Right lobe of liver (tissue), 6 donors: Measurements from ENCODE around the gene ENOX1. TPM values are rescaled to one million over a fixed set of nuclear protein-coding genes. Genes with fewer than 3 reads are reported as not detected.

Source experiments
- ATAC-seq, 4 donors: fragments of 200-7000 bp; cut with Tn5 transposase; one replicate each; pipeline ENCODE4 v1.9.1; 2020; ENCODE audit warnings: mild to moderate bottlenecking in 4 of 4, moderate library complexity in 4 of 4
- DNase-seq, 3 donors: peaks; one replicate each; pipeline ENCODE4 v3.0.0-alpha.2; 2020
- H3K27ac ChIP-seq, 3 donors: fragments of 200-600 bp; one replicate each; pipeline ENCODE4 v1.8.0; 2022
- H3K27me3 ChIP-seq, 2 donors: fragments of 200-600 bp; one replicate each; pipeline ENCODE4 v1.8.0; 2022
- H3K36me3 ChIP-seq, 4 donors: fragments of 200-600 bp; sonication (generic) in 1 of 4; one replicate each; pipeline versions ENCODE4 v1.5.1 to v1.8.0; 2017 to 2022; ENCODE audit warnings: control low read depth in 1 of 4
- H3K4me1 ChIP-seq, 4 donors: fragments of 200-600 bp; sonication (generic) in 1 of 4; one replicate each; pipeline versions ENCODE4 v1.5.1 to v1.8.0; 2017 to 2022; ENCODE audit warnings: control low read depth in 1 of 4
- H3K4me3 ChIP-seq, 3 donors: fragments of 200-600 bp; one replicate each; pipeline ENCODE4 v1.8.0; 2022
- H3K9me3 ChIP-seq, 4 donors: fragments of 200-600 bp; sonication (generic) in 1 of 4; one replicate each; pipeline versions ENCODE4 v1.5.1 to v1.8.0; 2017 to 2022; ENCODE audit warnings: control low read depth in 1 of 4
- POLR2A ChIP-seq: fragments of 450-650 bp; IDR thresholded peaks from one replicate; pipeline ENCODE4 v1.6.1; 2017; ENCODE audit warnings: antibody characterized with exemption, mild to moderate bottlenecking
- WGBS: methylation state at CpG from one replicate; pipeline ENCODE4 v1.1.6; 2018; ENCODE audit warnings: low coverage, low lambda C conversion rate; ENCODE audit not compliant: insufficient coverage; ENCODE audit errors: missing lambda C conversion rate; 5-methylcytosine and 5-hydroxymethylcytosine counted together
- intact Hi-C, 2 donors: fragments of 100-400 bp; cut with DNase I; formaldehyde crosslinking; loops; one replicate each; pipeline versions ENCODE4 v1.11.2 to v1.14.1; 2022
- total RNA-seq, 6 experiments: library from RNA; depleted of rRNA in 2 of 6; stranded (reverse); fragments of >200 nt in 2 of 6; fragmentation: NEBNext Ultra II Directional in 3 of 6; extraction: Animal tissue kit (Norgen Biotek cat#: 25700) in 3 of 6; gene quantifications; one replicate each; pipeline versions ENCODE4 v1.1.0 to v1.2.4, GENCODE V29; 2016 to 2023
- TF ChIP-seq, protein P1 (sequence below), 4 donors: fragments of 200-600 bp in 3 of 4; fragments of 450-650 bp in 1 of 4; IDR thresholded peaks; one replicate each; pipeline versions ENCODE4 v1.5.1 to v1.8.0; 2016 to 2022; ENCODE audit warnings: antibody characterized with exemption in 4 of 4, mild to moderate bottlenecking in 2 of 4
- donor health status: DM: no; HTN: yes; CAD: no.
- donor health status: DM: no; HTN: no; CAD: no.
- donor health status: DM: no; HTN: no; CAD: no.
- donor health status: DM: no; HTN: yes; CAD: no.
- donor health status: DM: no; HTN: yes; CAD: no.

ENOX1 gene
- total RNA-seq, 6 experiments from 2014 or later, result 0.07 to 0.16 TPM; not detected in 4

- Histone ChIP-seq H3K4me3 (no peak overlapping the region), H3K27me3 (no peaks in the 10 kb centered on the region), H3K27ac (no peak overlapping the region), H3K9me3 (no peaks in the 10 kb centered on the region), H3K36me3 (no peaks in the 10 kb centered on the region), H3K4me1 (peaks cover 0 to 2% (median 0%) of the 10 kb centered on the region in 4 donors)
- DNase-seq (no peak), ATAC-seq (no peak)
- no peak for TF ChIP-seq POLR2A
- TF ChIP-seq, protein P1, sequence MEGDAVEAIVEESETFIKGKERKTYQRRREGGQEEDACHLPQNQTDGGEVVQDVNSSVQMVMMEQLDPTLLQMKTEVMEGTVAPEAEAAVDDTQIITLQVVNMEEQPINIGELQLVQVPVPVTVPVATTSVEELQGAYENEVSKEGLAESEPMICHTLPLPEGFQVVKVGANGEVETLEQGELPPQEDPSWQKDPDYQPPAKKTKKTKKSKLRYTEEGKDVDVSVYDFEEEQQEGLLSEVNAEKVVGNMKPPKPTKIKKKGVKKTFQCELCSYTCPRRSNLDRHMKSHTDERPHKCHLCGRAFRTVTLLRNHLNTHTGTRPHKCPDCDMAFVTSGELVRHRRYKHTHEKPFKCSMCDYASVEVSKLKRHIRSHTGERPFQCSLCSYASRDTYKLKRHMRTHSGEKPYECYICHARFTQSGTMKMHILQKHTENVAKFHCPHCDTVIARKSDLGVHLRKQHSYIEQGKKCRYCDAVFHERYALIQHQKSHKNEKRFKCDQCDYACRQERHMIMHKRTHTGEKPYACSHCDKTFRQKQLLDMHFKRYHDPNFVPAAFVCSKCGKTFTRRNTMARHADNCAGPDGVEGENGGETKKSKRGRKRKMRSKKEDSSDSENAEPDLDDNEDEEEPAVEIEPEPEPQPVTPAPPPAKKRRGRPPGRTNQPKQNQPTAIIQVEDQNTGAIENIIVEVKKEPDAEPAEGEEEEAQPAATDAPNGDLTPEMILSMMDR (IDR thresholded peaks at IDR 0.05), result no peak
- intact Hi-C loops, result no loop called here
- 79% methylated on average over 4 of the region's 4 CpGs for WGBS
Observed at GRCh38 chr13:43294412-43294811, 492.4 kb downstream of the ENOX1 start.

GRCh38 chr13:43293986-43294385, 492.8 kb downstream of the ENOX1 start:
- H3K27ac ChIP-seq, result no peak overlapping the region
- WGBS, result 75% methylated on average over 3 of the region's 3 CpGs
- DNase-seq, result no peak
- H3K9me3 ChIP-seq, result no peaks in the 10 kb centered on the region
- intact Hi-C loops, result no loop called here
- no peak overlapping the region for H3K4me3 ChIP-seq
- H3K36me3 ChIP-seq, result no peaks in the 10 kb centered on the region
- H3K4me1 ChIP-seq, result peaks cover 0 to 6% (median 0%) of the 10 kb centered on the region in 4 donors
- ATAC-seq, result no peak
- no peak for TF ChIP-seq POLR2A
- TF ChIP-seq, protein P1 (IDR thresholded peaks at IDR 0.05), result no peak
- no peaks in the 10 kb centered on the region for H3K27me3 ChIP-seq

DNA sequence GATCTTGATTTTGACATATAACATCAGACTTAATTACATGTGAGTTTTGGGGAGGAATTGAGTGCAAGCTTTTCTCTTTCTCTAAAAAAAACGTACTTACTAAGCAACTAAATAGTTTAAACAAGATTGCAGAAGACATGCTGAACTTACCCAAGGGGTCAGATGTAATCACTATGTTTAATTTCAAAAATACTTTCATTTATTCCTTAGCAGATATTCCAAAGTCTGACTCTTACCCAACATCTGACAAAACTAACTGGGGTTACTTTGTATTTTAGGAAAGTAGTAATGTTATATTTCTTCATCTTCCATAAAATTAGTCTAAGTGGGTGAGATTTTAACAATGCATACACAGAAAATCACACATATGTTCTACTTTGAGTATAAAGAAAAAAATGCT, 493.2 kb downstream of the ENOX1 start:
- DNase-seq, result no peak
- no peak overlapping the region for H3K27ac ChIP-seq
- H3K4me3 ChIP-seq, result no peak overlapping the region
- intact Hi-C loops, result no loop called here
- ATAC-seq, result no peak
- 44% methylated on average over 1 of the region's 1 CpG for WGBS
- H3K27me3 ChIP-seq, result no peaks in the 10 kb centered on the region
- H3K36me3 ChIP-seq, result no peaks in the 10 kb centered on the region
- TF ChIP-seq, protein P1 (IDR thresholded peaks at IDR 0.05), result no peak
- no peak for TF ChIP-seq POLR2A
- no peaks in the 10 kb centered on the region for H3K9me3 ChIP-seq
- peaks cover 0 to 6% (median 0%) of the 10 kb centered on the region in 4 donors for H3K4me1 ChIP-seq

DNA sequence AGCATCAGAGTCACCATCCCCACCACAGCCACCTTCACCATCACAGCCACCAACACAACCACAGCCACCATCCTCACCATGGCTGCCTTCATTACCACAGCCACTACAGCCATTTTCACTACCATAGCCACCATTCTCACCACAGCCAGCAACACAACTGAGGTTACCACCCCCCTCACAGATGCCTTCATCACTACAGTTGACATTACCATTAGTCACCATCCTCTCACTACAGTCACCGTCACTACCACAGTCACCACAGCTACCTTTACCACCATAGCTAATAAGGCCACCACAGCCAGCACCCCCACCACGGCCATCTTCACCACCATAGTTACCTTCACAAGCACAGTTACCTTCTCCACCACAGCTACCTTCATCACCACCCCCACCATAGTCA, 493.8 kb downstream of the ENOX1 start:
- Histone ChIP-seq H3K36me3 (no peaks in the 10 kb centered on the region), H3K4me1 (peaks cover 0 to 6% (median 0%) of the 10 kb centered on the region in 4 donors), H3K9me3 (no peaks in the 10 kb centered on the region), H3K4me3 (no peak overlapping the region), H3K27ac (no peak overlapping the region), H3K27me3 (no peaks in the 10 kb centered on the region)
- TF ChIP-seq POLR2A, result no peak
- TF ChIP-seq, protein P1 (IDR thresholded peaks at IDR 0.05), result no peak
- no peak for DNase-seq
- no peak for ATAC-seq
- 75% methylated on average over 1 of the region's 2 CpGs for WGBS
- intact Hi-C loops, result no loop called here
